ENCODE data around the gene TFG.

TFG gene

DNA sequence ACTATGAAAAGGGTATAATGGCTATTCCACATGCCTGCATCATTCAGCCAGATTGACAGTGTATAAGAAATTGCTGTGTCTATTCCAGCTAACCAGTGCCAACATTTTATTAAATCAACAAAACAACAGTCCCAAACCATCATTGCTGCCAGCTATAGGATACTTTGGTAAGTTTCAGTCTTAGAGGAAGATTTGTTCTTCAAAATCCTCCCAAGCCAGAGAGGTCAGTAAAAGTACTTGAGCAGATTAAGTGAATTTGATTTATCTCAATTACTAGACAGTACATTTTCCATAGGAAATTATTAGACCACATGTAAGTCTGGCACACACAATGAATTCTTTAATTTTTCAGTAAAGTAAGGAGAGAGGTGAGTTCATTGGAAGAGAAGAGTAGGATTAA is 50.7 kb downstream of the TFG start:
- no peak for DNase-seq

DNA sequence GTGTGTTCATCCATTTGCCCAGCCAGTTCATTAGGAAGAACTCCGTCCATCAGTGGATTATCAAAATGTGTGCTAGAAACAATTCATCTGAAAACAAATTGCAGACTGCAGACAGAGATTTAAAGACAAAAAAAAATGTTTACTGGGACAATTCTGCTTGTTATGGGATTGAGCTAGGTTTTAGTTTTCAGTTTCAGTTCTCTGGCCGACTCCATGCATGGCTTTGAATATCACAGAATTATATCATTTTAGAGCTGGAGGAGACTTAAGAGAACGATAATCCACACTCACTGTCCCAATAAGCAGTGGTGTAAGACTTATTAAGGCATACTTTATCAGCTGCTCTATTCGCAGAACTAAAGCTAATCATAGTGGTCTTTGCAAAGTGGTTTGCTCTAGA is 51.1 kb downstream of the TFG start:
- DNase-seq, result no peak

DNA sequence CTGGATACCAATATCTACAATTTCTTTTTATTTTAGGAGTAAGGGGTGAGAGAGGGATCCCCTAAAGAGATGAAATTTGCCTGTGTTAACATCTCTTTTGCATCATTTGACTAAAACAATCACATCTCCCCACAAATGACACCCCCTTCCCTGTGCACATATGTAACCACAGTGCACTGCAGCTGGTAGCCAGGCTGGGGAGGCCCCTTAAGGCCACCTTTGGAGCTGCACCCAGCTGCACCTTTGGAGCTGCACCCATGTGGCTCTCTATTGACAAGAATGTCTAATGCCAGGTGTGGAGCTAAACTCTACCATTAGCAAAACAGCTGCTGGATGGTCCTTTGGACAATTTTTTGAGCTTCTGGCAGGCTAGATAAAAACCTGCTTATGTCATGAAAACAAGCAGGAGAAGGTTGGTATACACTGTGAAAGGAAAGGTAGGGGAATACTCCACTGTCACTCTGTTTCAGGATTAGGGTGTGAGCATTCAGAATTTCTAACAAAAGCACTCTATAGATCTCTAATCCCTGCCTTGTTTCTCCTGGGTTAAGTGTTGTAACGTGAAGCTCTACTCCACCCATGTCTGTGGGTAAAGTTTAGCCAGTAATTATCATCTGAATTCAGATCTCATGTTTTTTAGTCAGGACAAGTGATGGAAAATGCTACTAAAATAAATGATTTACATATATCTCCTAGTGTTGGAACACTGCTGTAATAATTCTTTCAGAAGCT is 52.1 kb downstream of the TFG start:
- no peak for DNase-seq

DNA sequence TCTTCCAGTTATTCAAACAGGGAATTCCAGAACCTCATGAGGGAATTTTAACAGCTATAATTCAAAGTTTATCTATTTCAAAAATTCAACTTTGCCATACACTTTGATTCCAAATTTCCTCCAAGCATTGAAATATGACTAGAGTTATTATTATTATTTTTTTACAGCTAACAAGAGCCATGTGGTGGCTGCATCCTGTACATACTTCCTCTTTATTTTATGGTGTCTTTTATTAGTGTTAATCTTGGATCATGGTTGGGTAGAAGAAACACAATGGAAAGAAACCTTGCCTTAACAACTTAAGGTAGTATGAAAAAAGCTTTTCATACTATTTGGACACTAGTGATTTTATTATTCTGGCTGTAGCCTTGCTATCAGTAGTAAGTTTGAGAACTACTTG is 52.7 kb downstream of the TFG start:
- no peak for DNase-seq

GRCh38 chr3:100765437-100765975 is 56.2 kb downstream of the TFG start:
- no peak for DNase-seq

GRCh38 chr3:100766069-100766468 is 56.8 kb downstream of the TFG start:
- no peak for DNase-seq

GRCh38 chr3:100769693-100770092 is 60.4 kb downstream of the TFG start:
- DNase-seq, result no peak

- no peak for DNase-seq
Measured at GRCh38 chr3:100775226-100775625, 65.9 kb downstream of the TFG start.

GRCh38 chr3:100775669-100776068 is 66.4 kb downstream of the TFG start:
- DNase-seq, result no peak

DNA sequence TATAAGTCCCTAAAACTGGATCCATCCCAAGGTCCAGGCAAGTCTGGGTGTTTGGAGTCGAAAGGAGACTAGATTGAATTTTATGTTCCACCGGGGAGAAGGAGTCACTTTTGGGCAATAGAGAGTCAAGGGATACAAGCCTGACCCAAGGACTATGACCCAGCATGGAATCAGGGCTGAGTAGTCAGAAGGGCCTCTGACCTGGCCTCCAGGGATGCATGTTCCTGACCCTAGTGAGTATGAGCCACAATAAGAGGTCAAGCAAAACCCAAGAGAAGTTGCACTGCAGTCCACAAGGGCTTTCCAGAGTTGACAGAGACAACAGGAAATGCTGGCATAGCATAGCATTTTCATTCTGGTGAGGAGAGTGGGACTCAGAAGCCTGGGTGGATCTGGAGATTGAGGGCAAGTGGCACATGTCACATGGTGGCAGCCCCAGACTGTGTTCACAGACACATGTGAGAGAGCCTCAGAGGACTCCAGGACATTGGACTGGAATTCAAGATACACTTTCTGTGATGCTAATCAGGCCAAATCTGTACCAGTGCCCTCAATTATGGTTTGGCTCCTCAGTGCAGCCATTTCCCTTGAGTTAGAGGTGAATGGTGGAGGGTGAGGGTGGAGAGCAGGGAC is 66.9 kb downstream of the TFG start:
- DNase-seq, result no peak

- no peak for DNase-seq
Measured at GRCh38 chr3:100776746-100777145, 67.5 kb downstream of the TFG start.

GRCh38 chr3:100777271-100777670 is 68.0 kb downstream of the TFG start:
- DNase-seq, result no peak

GRCh38 chr3:100779480-100779879 is 70.2 kb downstream of the TFG start:
- DNase-seq, result no peak

DNA sequence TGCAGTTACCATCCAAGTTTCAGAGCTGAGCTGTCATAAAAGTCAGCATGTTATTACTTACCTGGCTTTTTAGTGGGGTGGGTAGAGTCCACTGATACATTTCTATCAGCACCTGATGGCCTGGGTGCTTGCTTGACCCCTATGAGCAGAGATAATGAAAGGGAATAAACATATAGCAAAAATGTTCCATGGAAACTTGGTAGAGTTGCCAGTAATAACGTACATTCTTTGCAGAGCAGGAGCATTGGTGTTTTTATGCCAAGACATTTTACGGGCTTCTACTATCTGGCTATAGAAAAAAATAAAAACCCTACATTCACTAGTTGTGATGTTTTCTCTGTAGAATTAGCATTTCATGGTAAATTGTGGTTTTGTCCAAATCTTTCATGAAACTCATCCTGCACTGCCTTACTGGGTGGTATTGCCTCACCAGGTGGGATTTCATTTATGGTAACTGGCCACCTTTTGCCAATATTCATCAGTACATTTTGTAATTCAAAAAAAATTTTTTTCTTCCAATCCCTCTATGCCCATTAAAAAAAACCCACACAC is 70.9 kb downstream of the TFG start:
- no peak for DNase-seq

- no peak for DNase-seq
Measured at GRCh38 chr3:100781301-100781700, 72.0 kb downstream of the TFG start.

- no peak for DNase-seq
Measured at GRCh38 chr3:100782348-100782747, 73.1 kb downstream of the TFG start.

GRCh38 chr3:100782906-100783305 is 73.6 kb downstream of the TFG start:
- DNase-seq, result no peak

DNA sequence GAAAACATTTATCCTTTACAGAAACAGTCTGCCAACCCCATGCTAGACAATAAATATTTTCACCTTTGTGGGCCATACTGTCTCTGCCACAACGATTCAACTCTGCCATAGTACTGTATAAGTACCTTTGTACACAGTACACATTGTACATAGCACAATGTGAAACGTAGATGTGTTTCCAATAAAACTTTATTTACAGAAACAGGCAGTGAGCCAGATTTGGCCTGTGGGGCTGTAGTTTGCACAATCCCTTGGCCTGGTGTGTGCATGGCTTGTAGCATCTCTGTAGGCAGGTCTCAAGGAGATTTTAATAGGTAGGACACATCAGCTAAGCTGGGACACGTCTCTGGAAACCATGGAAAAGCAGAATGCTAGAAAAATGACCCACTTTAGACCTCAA is 74.3 kb downstream of the TFG start:
- no peak for DNase-seq

- no peak for DNase-seq
Measured at GRCh38 chr3:100789579-100789978, 80.3 kb downstream of the TFG start.

DNA sequence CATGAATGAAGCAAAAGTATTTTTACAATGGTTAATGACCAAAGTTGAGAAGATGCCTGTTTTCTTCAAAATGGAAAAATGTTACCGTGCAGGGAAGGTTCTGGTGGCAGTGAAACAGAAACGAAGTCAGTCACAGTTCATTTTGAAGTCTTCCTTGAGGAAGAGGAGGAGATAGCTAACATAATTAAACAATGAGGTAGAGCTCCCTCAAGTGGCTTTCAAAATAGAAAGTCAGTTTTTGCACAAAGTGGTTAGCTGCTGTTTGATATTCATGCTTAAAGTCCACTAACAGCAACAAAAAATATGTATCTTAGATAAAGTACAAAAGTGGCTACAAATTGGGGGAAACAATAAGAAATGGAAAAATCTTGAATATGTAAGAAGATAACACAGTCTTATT is 87.3 kb downstream of the TFG start:
- no peak for DNase-seq

DNA sequence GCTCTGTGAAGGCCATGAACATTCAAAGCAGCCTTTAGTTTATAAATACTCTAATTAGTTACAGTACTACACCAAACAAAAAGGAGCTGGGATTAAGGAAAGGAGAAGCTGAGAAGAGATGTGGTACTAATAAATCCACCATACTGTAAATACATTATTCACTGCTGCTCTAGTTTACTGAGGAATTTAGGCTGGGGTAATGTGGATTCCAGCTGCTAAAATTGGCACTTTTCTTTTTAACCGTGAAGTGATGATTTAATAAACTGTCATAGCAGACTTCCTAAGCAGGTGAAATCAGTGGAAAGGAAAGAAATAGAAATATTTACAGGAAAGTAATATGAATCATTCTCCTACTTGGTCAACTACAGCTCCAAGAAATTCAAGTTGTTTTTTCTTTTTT is 88.7 kb downstream of the TFG start:
- DNase-seq, result no peak

All from activated effector memory CD4-positive, alpha-beta T cell treated with Interleukin-2 at 50 U/mL for 16 hours (primary cell).